IgD-negative memory B cell (primary cell): ENCODE data around the gene GOLPH3. TPM values are rescaled to one million over a fixed set of nuclear protein-coding genes. Genes with fewer than 3 reads are reported as not detected.

Experiments
- H3K27ac Mint-ChIP-seq, 3 donors: one replicate each; pipeline ENCODE4 v1.8.0; 2020 to 2022; ENCODE audit warnings: mild to moderate bottlenecking in 3 of 3, mixed read lengths in 3 of 3, moderate library complexity in 1 of 3
- H3K27me3 Mint-ChIP-seq: one replicate; pipeline ENCODE4 v1.8.0; 2021; ENCODE audit warnings: mixed read lengths
- H3K36me3 Mint-ChIP-seq: one replicate; pipeline ENCODE4 v1.8.0; 2020; ENCODE audit warnings: mild to moderate bottlenecking, mixed read lengths
- H3K4me1 Mint-ChIP-seq, 3 donors: one replicate each; pipeline ENCODE4 v1.8.0; 2020 to 2022; ENCODE audit warnings: mixed read lengths in 3 of 3, mild to moderate bottlenecking in 1 of 3
- H3K4me3 Mint-ChIP-seq, 4 donors: one replicate each; pipeline ENCODE4 v1.8.0; 2020 to 2022; ENCODE audit warnings: mild to moderate bottlenecking in 4 of 4, mixed read lengths in 4 of 4, moderate library complexity in 3 of 4
- H3K9me3 Mint-ChIP-seq, 3 donors: one replicate each; pipeline ENCODE4 v1.8.0; 2020 to 2021; ENCODE audit warnings: mixed read lengths in 3 of 3, mild to moderate bottlenecking in 1 of 3
- polyA plus RNA-seq: library from polyadenylated mRNA; unstranded; fragments of 300-500 nt; fragmentation: Illumina TruSeq; gene quantifications from one replicate; pipeline ENCODE4 v1.2.3, GENCODE V29; 2021

The GOLPH3 gene
- polyA plus RNA-seq, 1 donor from 2014 or later: 99.2 TPM

- Mint-ChIP-seq H3K4me1 (peaks cover 27 to 38% (median 32%) of the 10 kb centered on the region in 3 donors), H3K27me3 (no peaks in the 10 kb centered on the region), H3K36me3 (peaks cover 6% of the 10 kb centered on the region), H3K9me3 (no peaks in the 10 kb centered on the region), H3K27ac (no peak overlapping the region), H3K4me3 (no peak overlapping the region)
Observed at GRCh38 chr5:32157078-32157477, 17.0 kb downstream of the GOLPH3 start.

GRCh38 chr5:32156635-32157034 is 17.5 kb downstream of the GOLPH3 start:
- Mint-ChIP-seq H3K9me3 (no peaks in the 10 kb centered on the region), H3K27me3 (no peaks in the 10 kb centered on the region), H3K4me1 (peaks cover 31 to 39% (median 35%) of the 10 kb centered on the region in 3 donors), H3K36me3 (peaks cover 6% of the 10 kb centered on the region), H3K4me3 (no peak overlapping the region), H3K27ac (peak overlapping the region in 1 of 3 donors; percentile 18)

GRCh38 chr5:32155211-32155610 is 18.9 kb downstream of the GOLPH3 start:
- no peaks in the 10 kb centered on the region for H3K9me3 Mint-ChIP-seq
- peaks cover 28 to 38% (median 35%) of the 10 kb centered on the region in 3 donors for H3K4me1 Mint-ChIP-seq
- no peak overlapping the region for H3K27ac Mint-ChIP-seq
- H3K27me3 Mint-ChIP-seq: no peaks in the 10 kb centered on the region
- peaks cover 1% of the 10 kb centered on the region for H3K36me3 Mint-ChIP-seq
- H3K4me3 Mint-ChIP-seq: no peak overlapping the region

- H3K27ac Mint-ChIP-seq: no peak overlapping the region
- no peaks in the 10 kb centered on the region for H3K27me3 Mint-ChIP-seq
- H3K36me3 Mint-ChIP-seq: peaks cover 4% of the 10 kb centered on the region
- H3K4me3 Mint-ChIP-seq: no peak overlapping the region
- peaks cover 28 to 40% (median 39%) of the 10 kb centered on the region in 3 donors for H3K4me1 Mint-ChIP-seq
- H3K9me3 Mint-ChIP-seq: no peaks in the 10 kb centered on the region
Observed at GRCh38 chr5:32153723-32154122, 20.4 kb downstream of the GOLPH3 start.

GRCh38 chr5:32151198-32151597 is 22.9 kb downstream of the GOLPH3 start:
- no peak overlapping the region for H3K27ac Mint-ChIP-seq
- no peak overlapping the region for H3K4me3 Mint-ChIP-seq
- no peaks in the 10 kb centered on the region for H3K27me3 Mint-ChIP-seq
- peaks cover 43 to 50% (median 47%) of the 10 kb centered on the region in 3 donors for H3K4me1 Mint-ChIP-seq
- H3K36me3 Mint-ChIP-seq: peaks cover 3% of the 10 kb centered on the region
- H3K9me3 Mint-ChIP-seq: no peaks in the 10 kb centered on the region

GRCh38 chr5:32150366-32150765 is 23.8 kb downstream of the GOLPH3 start:
- Mint-ChIP-seq H3K27me3 (no peaks in the 10 kb centered on the region), H3K9me3 (no peaks in the 10 kb centered on the region), H3K27ac (no peak overlapping the region), H3K4me1 (peaks cover 45 to 54% (median 51%) of the 10 kb centered on the region in 3 donors), H3K36me3 (peaks cover 3% of the 10 kb centered on the region), H3K4me3 (no peak overlapping the region)

GRCh38 chr5:32147959-32148358 is 26.2 kb downstream of the GOLPH3 start:
- Mint-ChIP-seq H3K27me3 (no peaks in the 10 kb centered on the region), H3K36me3 (peaks cover 3% of the 10 kb centered on the region), H3K27ac (no peak overlapping the region), H3K9me3 (no peaks in the 10 kb centered on the region), H3K4me1 (peaks cover 29 to 46% (median 44%) of the 10 kb centered on the region in 3 donors), H3K4me3 (no peak overlapping the region)

GRCh38 chr5:32147236-32147635 is 26.9 kb downstream of the GOLPH3 start:
- Mint-ChIP-seq H3K27me3 (no peaks in the 10 kb centered on the region), H3K9me3 (no peaks in the 10 kb centered on the region), H3K36me3 (peaks cover 3% of the 10 kb centered on the region), H3K4me1 (peaks cover 28 to 43% (median 41%) of the 10 kb centered on the region in 3 donors), H3K4me3 (no peak overlapping the region), H3K27ac (peak overlapping the region in 1 of 3 donors; percentile 42)

GRCh38 chr5:32145378-32145777 is 28.7 kb downstream of the GOLPH3 start:
- Mint-ChIP-seq H3K36me3 (peaks cover 7% of the 10 kb centered on the region), H3K4me1 (peaks cover 22 to 34% (median 33%) of the 10 kb centered on the region in 3 donors), H3K27me3 (no peaks in the 10 kb centered on the region), H3K9me3 (no peaks in the 10 kb centered on the region), H3K4me3 (no peak overlapping the region), H3K27ac (no peak overlapping the region)

- Mint-ChIP-seq H3K4me3 (no peak overlapping the region), H3K27ac (no peak overlapping the region), H3K36me3 (peaks cover 7% of the 10 kb centered on the region), H3K27me3 (no peaks in the 10 kb centered on the region), H3K9me3 (no peaks in the 10 kb centered on the region), H3K4me1 (peaks cover 22 to 37% (median 32%) of the 10 kb centered on the region in 3 donors)
Observed at GRCh38 chr5:32144378-32145207, 29.5 kb downstream of the GOLPH3 start.

GRCh38 chr5:32143617-32144377 is 30.3 kb downstream of the GOLPH3 start:
- Mint-ChIP-seq H3K27ac (no peak overlapping the region), H3K36me3 (peaks cover 5% of the 10 kb centered on the region), H3K9me3 (no peaks in the 10 kb centered on the region), H3K4me1 (peaks cover 15 to 40% (median 26%) of the 10 kb centered on the region in 3 donors), H3K27me3 (no peaks in the 10 kb centered on the region), H3K4me3 (no peak overlapping the region)

- peaks cover 8% of the 10 kb centered on the region for H3K36me3 Mint-ChIP-seq
- H3K9me3 Mint-ChIP-seq: no peaks in the 10 kb centered on the region
- no peak overlapping the region for H3K27ac Mint-ChIP-seq
- no peaks in the 10 kb centered on the region for H3K27me3 Mint-ChIP-seq
- peak overlapping the region in 1 of 4 donors; percentile 34 for H3K4me3 Mint-ChIP-seq
- H3K4me1 Mint-ChIP-seq: peaks cover 0 to 11% (median 4%) of the 10 kb centered on the region in 3 donors
Observed at GRCh38 chr5:32138839-32139493, 35.2 kb downstream of the GOLPH3 start.

- Mint-ChIP-seq H3K27ac (no peak overlapping the region), H3K9me3 (no peaks in the 10 kb centered on the region), H3K4me1 (peaks cover 4 to 21% (median 7%) of the 10 kb centered on the region in 3 donors), H3K27me3 (no peaks in the 10 kb centered on the region), H3K4me3 (no peak overlapping the region), H3K36me3 (peaks cover 9% of the 10 kb centered on the region)
Observed at GRCh38 chr5:32136342-32136741, 37.8 kb downstream of the GOLPH3 start.

- Mint-ChIP-seq H3K4me3 (no peak overlapping the region), H3K27ac (peak overlapping the region in 1 of 3 donors; percentile 59), H3K9me3 (no peaks in the 10 kb centered on the region), H3K36me3 (peaks cover 9% of the 10 kb centered on the region), H3K4me1 (peaks cover 5 to 29% (median 7%) of the 10 kb centered on the region in 3 donors), H3K27me3 (no peaks in the 10 kb centered on the region)
Observed at GRCh38 chr5:32135086-32135485, 39.0 kb downstream of the GOLPH3 start.

- Mint-ChIP-seq H3K4me1 (peaks cover 11 to 34% (median 15%) of the 10 kb centered on the region in 3 donors), H3K27ac (no peak overlapping the region), H3K9me3 (no peaks in the 10 kb centered on the region), H3K4me3 (no peak overlapping the region), H3K36me3 (peaks cover 9% of the 10 kb centered on the region), H3K27me3 (no peaks in the 10 kb centered on the region)
Observed at GRCh38 chr5:32132757-32133156, 41.4 kb downstream of the GOLPH3 start.
